NCI-H2196 treated with DMSO at 0.1 percent for 48 hours (cell line): ENCODE measurements around the gene RDX.
"Not testable (repeated sequence)": the region's sequence is repeated elsewhere in the genome, so short reads cannot be mapped to it uniquely, and the experiment has no call there.

Experiments
- DNase-seq: peaks from one replicate; lab custom pipeline; 2025; ENCODE audit not compliant: unreplicated experiment; lab: John Stamatoyannopoulos, UW

RDX gene

GRCh38 chr11:110200241-110200640 lies 96.2 kb downstream of the RDX start:
- DNase-seq: no peak

- no peak for DNase-seq
Measured at GRCh38 chr11:110199184-110199981, 97.0 kb downstream of the RDX start.

- DNase-seq: no peak
Measured at GRCh38 chr11:110198031-110198729, 98.2 kb downstream of the RDX start.

GRCh38 chr11:110196884-110197420 lies 99.5 kb downstream of the RDX start:
- no peak for DNase-seq

- DNase-seq: no peak
Measured at GRCh38 chr11:110196241-110196754, 100.1 kb downstream of the RDX start.

- DNase-seq: not testable (repeated sequence)
Measured at GRCh38 chr11:110194211-110194766, 102.1 kb downstream of the RDX start.

- not testable (repeated sequence) for DNase-seq
Measured at GRCh38 chr11:110192604-110193282, 103.7 kb downstream of the RDX start.

GRCh38 chr11:110190885-110191284 lies 105.5 kb downstream of the RDX start:
- no peak for DNase-seq

- DNase-seq: no peak
Measured at GRCh38 chr11:110187731-110188130, 108.7 kb downstream of the RDX start.

- no peak for DNase-seq
Measured at GRCh38 chr11:110186867-110187266, 109.5 kb downstream of the RDX start.

- no peak for DNase-seq
Measured at GRCh38 chr11:110186456-110186855, 110.0 kb downstream of the RDX start.

- no peak for DNase-seq
Measured at GRCh38 chr11:110185599-110185998, 110.8 kb downstream of the RDX start.

GRCh38 chr11:110185121-110185591 lies 111.3 kb downstream of the RDX start:
- no peak for DNase-seq

GRCh38 chr11:110184456-110184855 lies 112.0 kb downstream of the RDX start:
- no peak for DNase-seq

- DNase-seq: no peak
Measured at GRCh38 chr11:110182886-110183285, 113.5 kb downstream of the RDX start.

GRCh38 chr11:110179064-110179463 lies 117.3 kb downstream of the RDX start:
- no peak for DNase-seq

- no peak for DNase-seq
Measured at GRCh38 chr11:110177086-110177456, 119.3 kb downstream of the RDX start.

- no peak for DNase-seq
Measured at GRCh38 chr11:110176366-110177085, 119.9 kb downstream of the RDX start.

GRCh38 chr11:110174645-110175310 lies 121.6 kb downstream of the RDX start:
- no peak for DNase-seq
